Esophagus mucosa (tissue), 1 donor: ENCODE data around the gene GALC. TPM values are rescaled to one million over a fixed set of nuclear protein-coding genes. Genes with fewer than 3 reads are reported as not detected.

Experiments
- total RNA-seq: library from RNA; stranded (reverse); gene quantifications from one replicate; pipeline ENCODE4 v1.2.4, GENCODE V29; 2023
- donor health status: DM: yes; HTN: yes; CAD: no.

GALC gene
- total RNA-seq, 1 donor from 2014 or later, result 5.3 TPM

Other genes starting within 250 kb of the GALC start
- 0.20 TPM for gene GPR65, start 12.0 kb upstream of the GALC start, total RNA-seq